MCF 10A (cell line): ENCODE measurements around the gene LOXHD1. TPM values are rescaled to one million over a fixed set of nuclear protein-coding genes. Genes with fewer than 3 reads are reported as not detected.
A peak's percentile ranks its signal among the peaks of the same experiment; 100 is the strongest.

Experiments used
- BruUV-seq: library from RNA; stranded (reverse); fragments of 400-500 nt; replicated peaks from 2 replicates; lab custom pipeline; 2021; lab: Mats Ljungman, UMichigan
- CTCF ChIA-PET: fragments of 300-600 bp; sonication (Branson Sonifier 250); formaldehyde crosslinking; extraction: SDS; loops from one replicate; lab custom pipeline; 2021; ENCODE audit warnings: antibody characterized with exemption, inconsistent platforms; lab: Yijun Ruan, JAX
- POLR2A ChIA-PET: fragments of 300-600, 350-650 bp; sonication (Branson Sonifier 250); formaldehyde crosslinking; extraction: SDS; loops from one replicate; lab custom pipeline; 2020; ENCODE audit warnings: antibody characterized with exemption, inconsistent platforms; lab: Yijun Ruan, JAX
- DNase-seq: peaks from one replicate; pipeline ENCODE4 v3.0.0-alpha.2; 2018; ENCODE audit not compliant: unreplicated experiment
- H3K27ac Mint-ChIP-seq: one replicate; pipeline ENCODE4 v1.8.0; 2022; ENCODE audit warnings: mild to moderate bottlenecking, low read depth, mixed read lengths; ENCODE audit not compliant: unreplicated experiment
- H3K27me3 Mint-ChIP-seq: one replicate; pipeline ENCODE4 v1.8.0; 2022; ENCODE audit warnings: mixed read lengths; ENCODE audit not compliant: insufficient read depth, unreplicated experiment
- H3K36me3 Mint-ChIP-seq: one replicate; pipeline ENCODE4 v1.8.0; 2022; ENCODE audit warnings: mild to moderate bottlenecking, moderate library complexity, mixed read lengths; ENCODE audit not compliant: insufficient read depth, unreplicated experiment
- H3K4me1 Mint-ChIP-seq: one replicate; pipeline ENCODE4 v1.8.0; 2022; ENCODE audit warnings: mixed read lengths; ENCODE audit not compliant: insufficient read depth, unreplicated experiment
- H3K4me3 Mint-ChIP-seq: one replicate; pipeline ENCODE4 v1.8.0; 2022; ENCODE audit warnings: mild to moderate bottlenecking, moderate library complexity, mixed read lengths; ENCODE audit not compliant: unreplicated experiment
- H3K9me3 Mint-ChIP-seq: one replicate; pipeline ENCODE4 v1.8.0; 2022; ENCODE audit warnings: mixed read lengths; ENCODE audit not compliant: unreplicated experiment
- CTCF ChIP-seq: fragments of 200-600 bp; IDR thresholded peaks from one replicate; pipeline ENCODE4 v1.8.0; 2022; ENCODE audit warnings: antibody characterized with exemption, mild to moderate bottlenecking; ENCODE audit not compliant: unreplicated experiment
- intact Hi-C: fragments of 100-400 bp; cut with micrococcal nuclease; formaldehyde crosslinking; loops from 2 replicates; pipeline ENCODE4 v1.14.1; 2022
- total RNA-seq: library from RNA; stranded (reverse); gene quantifications from 2 replicates; pipeline ENCODE4 v1.2.3, GENCODE V29; 2022

The LOXHD1 gene
- total RNA-seq, 1 experiment from 2014 or later, result not detected

- POLR2A ChIA-PET, result no interaction called here
- Mint-ChIP-seq H3K27ac (no peak overlapping the region), H3K36me3 (no peaks in the 10 kb centered on the region), H3K4me1 (peaks cover 10% of the 10 kb centered on the region), H3K9me3 (no peaks in the 10 kb centered on the region), H3K27me3 (no peaks in the 10 kb centered on the region), H3K4me3 (no peak overlapping the region)
- CTCF ChIA-PET, result interaction anchor here (1.6 kb wide), 1 partner anchor 22 kb away, joined by 4 read pairs; no protein-coding TSS in a partner anchor
- no TSS peak for BruUV-seq
- TF ChIP-seq CTCF, result no peak
- intact Hi-C loops, result no loop called here
- no peak for DNase-seq
Observed at GRCh38 chr18:46636040-46636630, 20.9 kb downstream of the LOXHD1 start.

GRCh38 chr18:46632401-46633071 lies 24.5 kb downstream of the LOXHD1 start:
- H3K4me1 Mint-ChIP-seq, result peaks cover 10% of the 10 kb centered on the region
- ChIA-PET POLR2A (interaction anchor here (0.6 kb wide), 1 partner anchor 351 kb away, joined by 3 read pairs; no protein-coding TSS in a partner anchor), CTCF (interaction anchor here (0.7 to 2.2 kb wide), 2 partner anchors 8 to 351 kb away, joined by 3 to 12 read pairs; no protein-coding TSS in a partner anchor)
- BruUV-seq, result no TSS peak
- H3K36me3 Mint-ChIP-seq, result no peaks in the 10 kb centered on the region
- peak overlapping the region; percentile 54 for H3K27ac Mint-ChIP-seq
- H3K9me3 Mint-ChIP-seq, result no peaks in the 10 kb centered on the region
- no peak for TF ChIP-seq CTCF
- no peak overlapping the region for H3K4me3 Mint-ChIP-seq
- no peaks in the 10 kb centered on the region for H3K27me3 Mint-ChIP-seq
- intact Hi-C loops, result no loop called here
- peak; percentile 98 for DNase-seq

GRCh38 chr18:46630991-46631390 lies 26.0 kb downstream of the LOXHD1 start:
- TF ChIP-seq CTCF, result no peak
- BruUV-seq, result no TSS peak
- no peaks in the 10 kb centered on the region for H3K36me3 Mint-ChIP-seq
- no peaks in the 10 kb centered on the region for H3K9me3 Mint-ChIP-seq
- intact Hi-C loops, result no loop called here
- H3K27me3 Mint-ChIP-seq, result no peaks in the 10 kb centered on the region
- H3K4me3 Mint-ChIP-seq, result no peak overlapping the region
- no peak for DNase-seq
- H3K27ac Mint-ChIP-seq, result no peak overlapping the region
- H3K4me1 Mint-ChIP-seq, result peaks cover 10% of the 10 kb centered on the region
- ChIA-PET CTCF (interaction anchor here (0.6 to 2.2 kb wide), 4 partner anchors 11 to 484 kb away, joined by 3 to 12 read pairs (median 4); no protein-coding TSS in a partner anchor), POLR2A (no interaction called here)

- TF ChIP-seq CTCF, result no peak
- Mint-ChIP-seq H3K4me3 (no peak overlapping the region), H3K4me1 (peaks cover 10% of the 10 kb centered on the region), H3K27me3 (peaks cover 6% of the 10 kb centered on the region), H3K9me3 (no peaks in the 10 kb centered on the region), H3K36me3 (no peaks in the 10 kb centered on the region), H3K27ac (no peak overlapping the region)
- BruUV-seq, result no TSS peak
- POLR2A ChIA-PET, result no interaction called here
- intact Hi-C loops, result no loop called here
- CTCF ChIA-PET, result interaction anchor here (0.7 kb wide), 1 partner anchor 457 kb away, joined by 3 read pairs; a partner anchor contains a TSS
- peak; percentile 16 for DNase-seq
Observed at GRCh38 chr18:46630160-46630559, 26.9 kb downstream of the LOXHD1 start.
